Fibroblast of skin of abdomen (primary cell): ENCODE results near the gene CDC42EP5.
A peak's percentile ranks its signal among the peaks of the same experiment; 100 is the strongest.
"Not testable (repeated sequence)": the region's sequence is repeated elsewhere in the genome, so short reads cannot be mapped to it uniquely, and the experiment has no call there.

ENCODE experiments used
- DNase-seq: peaks from one replicate; pipeline ENCODE4 v3.0.0-alpha.2; 2013

The CDC42EP5 gene

GRCh38 chr19:54489341-54489740, 16.2 kb upstream of the CDC42EP5 start:
- no peak for DNase-seq

- DNase-seq, result no peak
Observed at GRCh38 chr19:54485851-54486250, 12.8 kb upstream of the CDC42EP5 start.

- DNase-seq, result no peak
Observed at GRCh38 chr19:54484451-54484850, 11.4 kb upstream of the CDC42EP5 start.

- DNase-seq, result no peak
Observed at GRCh38 chr19:54482889-54483288, 9.8 kb upstream of the CDC42EP5 start.

- peak; percentile 47 for DNase-seq
Observed at GRCh38 chr19:54481326-54481930, 8.3 kb upstream of the CDC42EP5 start.

GRCh38 chr19:54480051-54480450, 7.0 kb upstream of the CDC42EP5 start:
- DNase-seq, result no peak

GRCh38 chr19:54478677-54479266, 5.7 kb upstream of the CDC42EP5 start:
- DNase-seq, result peak; percentile 52

GRCh38 chr19:54477650-54478049, 4.6 kb upstream of the CDC42EP5 start:
- no peak for DNase-seq

GRCh38 chr19:54475706-54476105, 2.6 kb upstream of the CDC42EP5 start:
- DNase-seq, result no peak

- DNase-seq, result no peak
Observed at GRCh38 chr19:54473892-54474372, 836 bp upstream of the CDC42EP5 start.

GRCh38 chr19:54470991-54471782, 1.9 kb downstream of the CDC42EP5 start:
- DNase-seq, result no peak

- no peak for DNase-seq
Observed at GRCh38 chr19:54470276-54470887, 2.7 kb downstream of the CDC42EP5 start.

- DNase-seq, result no peak
Observed at GRCh38 chr19:54469496-54469934, 3.6 kb downstream of the CDC42EP5 start.

GRCh38 chr19:54466110-54466480, 7.0 kb downstream of the CDC42EP5 start:
- not testable (repeated sequence) for DNase-seq

GRCh38 chr19:54465426-54466109, 7.5 kb downstream of the CDC42EP5 start:
- DNase-seq, result no peak

GRCh38 chr19:54464630-54465425, 8.3 kb downstream of the CDC42EP5 start:
- peak; percentile 82 for DNase-seq

GRCh38 chr19:54464044-54464629, 9.0 kb downstream of the CDC42EP5 start:
- peak; percentile 73 for DNase-seq

- DNase-seq, result peak; percentile 99
Observed at GRCh38 chr19:54463531-54464043, 9.5 kb downstream of the CDC42EP5 start, which contains the start of gene LENG9. TSS of gene LENG9 (minus strand) at chr19:54463778. CDS start at chr19:54463526, 252 bp downstream.

- peak; percentile 79 for DNase-seq
Observed at GRCh38 chr19:54462655-54463530, 10.2 kb downstream of the CDC42EP5 start.
